ENCODE results near the gene MBP. TPM values are rescaled to one million over a fixed set of nuclear protein-coding genes. Genes with fewer than 3 reads are reported as not detected.
A peak's percentile ranks its signal among the peaks of the same experiment; 100 is the strongest.

Gene MBP
- total RNA-seq, 4 donors from 2014 or later: 40.9 to 67.7 (median 51.8) TPM

DNA sequence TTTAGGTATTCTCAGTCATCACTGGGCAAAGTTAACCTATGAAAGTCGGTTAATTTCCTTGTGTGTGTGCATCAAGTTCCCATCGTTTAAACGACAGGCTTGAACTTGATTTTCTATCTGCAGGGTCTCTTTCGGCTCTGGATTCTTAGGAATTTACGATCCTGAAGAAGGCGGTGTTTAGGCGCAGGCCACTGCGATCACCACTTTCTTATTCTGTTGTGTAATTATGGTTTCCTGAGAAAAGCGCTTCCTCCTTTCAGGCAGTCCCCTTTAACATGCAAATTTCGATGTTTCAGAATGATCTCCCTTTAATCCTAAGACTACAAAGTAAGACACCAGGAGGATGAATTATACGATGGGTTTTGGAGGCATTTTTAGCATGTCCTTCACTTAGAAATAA lies 27.9 kb upstream of the MBP start:
- Histone ChIP-seq H3K27ac (no peak overlapping the region), H3K27me3 (no peaks in the 10 kb centered on the region), H3K4me1 (no peaks in the 10 kb centered on the region), H3K4me3 (no peak overlapping the region), H3K9me3 (no peaks in the 10 kb centered on the region), H3K36me3 (no peaks in the 10 kb centered on the region)
- no peak for DNase-seq
- TF ChIP-seq POLR2A (IDR thresholded peaks at IDR 0.05): no peak
- TF ChIP-seq, protein P1, sequence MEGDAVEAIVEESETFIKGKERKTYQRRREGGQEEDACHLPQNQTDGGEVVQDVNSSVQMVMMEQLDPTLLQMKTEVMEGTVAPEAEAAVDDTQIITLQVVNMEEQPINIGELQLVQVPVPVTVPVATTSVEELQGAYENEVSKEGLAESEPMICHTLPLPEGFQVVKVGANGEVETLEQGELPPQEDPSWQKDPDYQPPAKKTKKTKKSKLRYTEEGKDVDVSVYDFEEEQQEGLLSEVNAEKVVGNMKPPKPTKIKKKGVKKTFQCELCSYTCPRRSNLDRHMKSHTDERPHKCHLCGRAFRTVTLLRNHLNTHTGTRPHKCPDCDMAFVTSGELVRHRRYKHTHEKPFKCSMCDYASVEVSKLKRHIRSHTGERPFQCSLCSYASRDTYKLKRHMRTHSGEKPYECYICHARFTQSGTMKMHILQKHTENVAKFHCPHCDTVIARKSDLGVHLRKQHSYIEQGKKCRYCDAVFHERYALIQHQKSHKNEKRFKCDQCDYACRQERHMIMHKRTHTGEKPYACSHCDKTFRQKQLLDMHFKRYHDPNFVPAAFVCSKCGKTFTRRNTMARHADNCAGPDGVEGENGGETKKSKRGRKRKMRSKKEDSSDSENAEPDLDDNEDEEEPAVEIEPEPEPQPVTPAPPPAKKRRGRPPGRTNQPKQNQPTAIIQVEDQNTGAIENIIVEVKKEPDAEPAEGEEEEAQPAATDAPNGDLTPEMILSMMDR (IDR thresholded peaks at IDR 0.05): no peak

DNA sequence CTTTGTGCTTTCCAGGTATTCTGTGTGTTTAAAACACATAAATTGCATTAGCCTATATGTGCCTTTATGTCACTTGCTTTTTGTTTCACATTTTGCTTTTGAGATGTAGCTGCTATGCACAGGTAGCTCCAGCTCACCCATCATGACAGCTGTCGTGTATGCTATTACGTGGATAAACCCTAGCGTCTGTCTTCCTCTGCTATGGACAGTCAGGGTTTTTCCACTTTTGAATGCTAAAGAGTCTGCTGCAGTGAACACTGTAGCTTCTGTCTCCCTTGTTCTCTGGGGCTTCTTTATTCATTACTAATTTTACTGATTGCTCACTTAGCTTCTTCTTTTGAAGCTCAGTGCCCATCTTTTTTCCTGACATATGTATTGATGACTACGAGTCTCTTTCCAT lies 24.7 kb upstream of the MBP start:
- Histone ChIP-seq H3K4me1 (peaks cover 0 to under 1% (median 0%) of the 10 kb centered on the region in 4 donors), H3K27me3 (no peaks in the 10 kb centered on the region), H3K27ac (no peak overlapping the region), H3K9me3 (no peaks in the 10 kb centered on the region), H3K36me3 (no peaks in the 10 kb centered on the region), H3K4me3 (no peak overlapping the region)
- no peak for DNase-seq
- TF ChIP-seq POLR2A (IDR thresholded peaks at IDR 0.05): no peak
- TF ChIP-seq, protein P1 (IDR thresholded peaks at IDR 0.05): no peak

DNA sequence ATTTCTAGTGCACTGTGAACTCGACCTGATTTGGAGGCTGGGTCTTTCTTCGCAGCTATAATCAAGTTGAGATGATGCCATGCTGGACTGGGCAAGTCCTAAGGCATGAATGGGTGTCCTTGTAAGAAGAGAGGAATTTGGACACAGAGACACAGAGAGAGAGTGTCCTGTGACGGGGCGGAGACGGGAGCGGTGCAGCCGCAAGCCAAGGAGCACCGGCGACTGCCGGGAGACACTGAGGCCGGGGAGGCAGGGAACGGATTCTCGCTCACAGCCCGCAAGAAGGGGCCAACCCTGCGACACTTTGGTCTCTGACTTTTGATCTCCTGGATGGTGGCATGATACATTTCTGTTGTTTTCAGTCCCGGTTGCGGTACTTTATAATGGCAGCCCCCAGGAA lies 22.4 kb upstream of the MBP start:
- Histone ChIP-seq H3K27me3 (no peaks in the 10 kb centered on the region), H3K36me3 (no peaks in the 10 kb centered on the region), H3K4me3 (no peak overlapping the region), H3K27ac (no peak overlapping the region), H3K4me1 (peaks cover 0 to 4% (median 0%) of the 10 kb centered on the region in 4 donors), H3K9me3 (no peaks in the 10 kb centered on the region)
- no peak for DNase-seq
- no peak for TF ChIP-seq POLR2A (IDR thresholded peaks at IDR 0.05)
- TF ChIP-seq, protein P1 (IDR thresholded peaks at IDR 0.05): no peak

DNA sequence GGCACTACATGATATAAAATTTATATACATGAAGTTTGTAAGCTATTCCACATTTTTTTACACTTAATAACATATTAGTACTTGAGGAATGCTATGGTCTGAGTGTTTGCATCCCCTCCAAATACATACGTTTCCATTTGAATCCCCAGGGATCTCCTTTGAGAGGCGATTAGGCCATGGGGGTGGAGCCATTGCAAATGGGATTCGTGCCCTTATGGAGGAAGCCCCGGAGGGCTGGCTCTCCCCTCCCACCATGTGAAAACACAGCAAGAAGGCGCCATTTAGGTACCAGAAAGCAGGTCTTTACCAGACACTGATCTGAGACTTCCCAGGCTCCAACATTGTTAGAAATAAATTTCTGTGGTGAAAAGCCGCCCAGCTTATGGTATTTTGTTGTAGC lies 20.8 kb upstream of the MBP start:
- TF ChIP-seq POLR2A (IDR thresholded peaks at IDR 0.05): no peak
- TF ChIP-seq, protein P1 (IDR thresholded peaks at IDR 0.05): no peak
- Histone ChIP-seq H3K27ac (no peak overlapping the region), H3K9me3 (no peaks in the 10 kb centered on the region), H3K4me3 (no peak overlapping the region), H3K36me3 (no peaks in the 10 kb centered on the region), H3K27me3 (no peaks in the 10 kb centered on the region), H3K4me1 (peaks cover 0 to 4% (median 0%) of the 10 kb centered on the region in 4 donors)
- no peak for DNase-seq

DNA sequence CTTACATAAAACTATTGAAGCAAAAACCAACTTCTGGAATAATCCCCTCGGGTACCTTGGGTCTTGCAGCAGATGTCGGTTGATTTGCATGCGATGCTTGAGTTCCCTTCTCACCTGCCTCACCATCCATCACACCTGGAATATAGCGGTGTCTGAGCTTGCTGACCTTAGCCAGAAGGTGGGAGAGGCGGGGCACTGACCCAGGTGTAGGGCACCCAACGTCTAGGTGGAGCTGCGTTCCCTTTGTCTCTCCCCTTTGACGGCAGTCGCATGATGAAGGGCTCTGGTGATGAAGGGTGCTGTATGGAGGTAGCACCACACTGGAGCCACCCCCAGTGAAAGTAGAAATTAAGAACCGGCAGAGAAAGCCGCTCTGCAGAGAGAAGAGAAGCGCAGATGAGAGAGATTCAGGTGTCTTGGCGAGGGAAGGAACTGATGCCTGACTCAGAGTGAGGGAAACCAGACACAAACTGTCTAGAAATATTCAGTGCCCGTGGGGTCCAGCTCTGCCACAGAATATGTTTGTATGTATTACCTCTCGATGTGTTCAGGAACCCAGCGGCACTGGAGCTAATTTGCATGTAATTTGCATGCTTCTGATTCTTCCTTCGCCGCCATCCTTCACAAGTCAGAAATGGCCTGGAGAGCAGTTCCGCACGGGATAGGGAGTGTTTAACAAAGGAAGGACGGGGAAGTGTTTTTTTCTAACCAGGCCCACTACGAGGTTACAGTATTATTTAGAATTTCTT lies 19.4 kb upstream of the MBP start:
- Histone ChIP-seq H3K36me3 (no peaks in the 10 kb centered on the region), H3K4me1 (peaks cover 0 to 6% (median 2%) of the 10 kb centered on the region in 4 donors), H3K27me3 (no peaks in the 10 kb centered on the region), H3K4me3 (no peak overlapping the region), H3K9me3 (no peaks in the 10 kb centered on the region), H3K27ac (peak overlapping the region in 1 of 4 donors; percentile 19)
- TF ChIP-seq, protein P1 (IDR thresholded peaks at IDR 0.05): no peak
- TF ChIP-seq POLR2A (IDR thresholded peaks at IDR 0.05): no peak
- peak in 1 of 3 donors; percentile 49 for DNase-seq
